ENCODE data around the gene RAC2.

- TF ChIP-seq EZH2 (IDR thresholded peaks at IDR 0.05; ENCODE audit: borderline replicate concordance) (no peak), CTCF (IDR thresholded peaks at IDR 0.05; ENCODE audit: poor library complexity) (no peak)
Observed at GRCh38 chr22:37204045-37204655, 39.9 kb downstream of the RAC2 start.
